KMS-11 (cell line): Measurements from ENCODE around the gene CDK9.

ENCODE experiments used
- H2AFZ ChIP-seq: fragments of 200-600 bp; sonication (generic); 2 replicates; pipeline ENCODE4 v1.6.1; 2016; ENCODE audit warnings: antibody characterized with exemption, mixed run types, low read depth
- H3K27ac ChIP-seq: fragments of 200-600 bp; sonication (generic); 2 replicates; pipeline ENCODE4 v1.6.1; 2016; ENCODE audit warnings: mild to moderate bottlenecking, mixed run types
- H3K27me3 ChIP-seq: fragments of 200-600 bp; sonication (generic); 2 replicates; pipeline ENCODE4 v1.6.1; 2017; ENCODE audit warnings: mild to moderate bottlenecking, low read depth, mixed run types, moderate library complexity; ENCODE audit not compliant: insufficient read depth
- H3K36me3 ChIP-seq: fragments of 200-600 bp; sonication (generic); 2 replicates; pipeline ENCODE4 v1.6.1; 2017; ENCODE audit warnings: mild to moderate bottlenecking, mixed run types; ENCODE audit not compliant: insufficient read depth
- H3K4me1 ChIP-seq: fragments of 200-600 bp; sonication (generic); 2 replicates; pipeline ENCODE4 v1.6.1; 2016; ENCODE audit warnings: mild to moderate bottlenecking, low read depth, mixed run types; ENCODE audit not compliant: poor library complexity, severe bottlenecking
- H3K4me2 ChIP-seq: fragments of 200-600 bp; sonication (generic); 2 replicates; pipeline ENCODE4 v1.7.0; 2016; ENCODE audit warnings: mild to moderate bottlenecking, mixed run types
- H3K4me3 ChIP-seq: fragments of 200-600 bp; sonication (generic); IDR thresholded peaks from 2 replicates; pipeline ENCODE4 v1.6.1; 2017; ENCODE audit warnings: low read depth, low read length, mixed read lengths; ENCODE audit not compliant: insufficient read depth
- H3K79me2 ChIP-seq: fragments of 200-600 bp; sonication (generic); 2 replicates; pipeline ENCODE4 v1.6.1; 2016; ENCODE audit warnings: low read depth, mixed run types; ENCODE audit not compliant: insufficient read depth
- H3K9ac ChIP-seq: fragments of 200-600 bp; sonication (generic); 2 replicates; pipeline ENCODE4 v1.6.1; 2016; ENCODE audit warnings: mild to moderate bottlenecking, mixed run types
- H4K20me1 ChIP-seq: fragments of 200-600 bp; sonication (generic); 2 replicates; pipeline ENCODE4 v1.6.1; 2016; ENCODE audit warnings: mild to moderate bottlenecking, mixed run types; ENCODE audit not compliant: insufficient read depth
- CTCF ChIP-seq: fragments of 200-600 bp; sonication (generic); conservative IDR thresholded peaks from 2 replicates; pipeline ENCODE4 v1.6.1; 2017; ENCODE audit warnings: low read depth, mild to moderate bottlenecking, antibody characterized with exemption, low read length, moderate library complexity, mixed read lengths

Gene CDK9

GRCh38 chr9:127789179-127789578 lies 3.3 kb downstream of the CDK9 start:
- Histone ChIP-seq H3K4me3 (no peak overlapping the region), H2AFZ (no peak overlapping the region), H3K36me3 (peaks cover 37% of the 10 kb centered on the region; the same call in 1 of the 2 replicates), H3K4me2 (no peak overlapping the region), H3K4me1 (peaks cover 33% of the 10 kb centered on the region), H3K27ac (no peak overlapping the region), H4K20me1 (peaks cover 15% of the 10 kb centered on the region; the same call in 1 of the 2 replicates), H3K9ac (no peak overlapping the region), H3K79me2 (peaks cover 45% of the 10 kb centered on the region), H3K27me3 (no peaks in the 10 kb centered on the region)
- no peak for TF ChIP-seq CTCF

- no peak overlapping the region for H3K27ac ChIP-seq
- no peak overlapping the region for H3K4me2 ChIP-seq
- no peak overlapping the region for H3K9ac ChIP-seq
- H3K36me3 ChIP-seq = peaks cover 37% of the 10 kb centered on the region; the same call in 1 of the 2 replicates
- H4K20me1 ChIP-seq = peaks cover 15% of the 10 kb centered on the region; the same call in 1 of the 2 replicates
- no peak overlapping the region for H3K4me3 ChIP-seq
- H3K4me1 ChIP-seq = peaks cover 36% of the 10 kb centered on the region
- no peaks in the 10 kb centered on the region for H3K27me3 ChIP-seq
- no peak overlapping the region for H2AFZ ChIP-seq
- peaks cover 45% of the 10 kb centered on the region for H3K79me2 ChIP-seq
- no peak for TF ChIP-seq CTCF
Measured at GRCh38 chr9:127790094-127790855, 4.4 kb downstream of the CDK9 start.

- TF ChIP-seq CTCF = no peak
- Histone ChIP-seq H3K79me2 (peaks cover 45% of the 10 kb centered on the region), H3K27ac (no peak overlapping the region), H3K36me3 (peaks cover 37% of the 10 kb centered on the region; the same call in 1 of the 2 replicates), H4K20me1 (peaks cover 15% of the 10 kb centered on the region; the same call in 1 of the 2 replicates), H3K9ac (no peak overlapping the region), H3K4me2 (no peak overlapping the region), H3K27me3 (no peaks in the 10 kb centered on the region), H3K4me1 (peaks cover 44% of the 10 kb centered on the region), H2AFZ (no peak overlapping the region), H3K4me3 (no peak overlapping the region)
Measured at GRCh38 chr9:127791085-127791484, 5.3 kb downstream of the CDK9 start.

- H3K4me1 ChIP-seq = peaks cover 53% of the 10 kb centered on the region
- H3K4me2 ChIP-seq = no peak overlapping the region
Measured at GRCh38 chr9:127792417-127793031, 6.7 kb downstream of the CDK9 start.

More at GRCh38 chr9:127792417-127793031, 6.7 kb downstream of the CDK9 start:
- TF ChIP-seq CTCF = no peak
- Histone ChIP-seq H3K27me3 (no peaks in the 10 kb centered on the region), H4K20me1 (peaks cover 7% of the 10 kb centered on the region; the same call in 1 of the 2 replicates), H2AFZ (no peak overlapping the region), H3K79me2 (peaks cover 33% of the 10 kb centered on the region), H3K9ac (no peak overlapping the region), H3K36me3 (peaks cover 34% of the 10 kb centered on the region; the same call in 1 of the 2 replicates), H3K4me3 (no peak overlapping the region), H3K27ac (no peak overlapping the region)
